Spinal cord (tissue), 10 donors: ENCODE results near the gene EXOC1L. TPM values are rescaled to one million over a fixed set of nuclear protein-coding genes. Genes with fewer than 3 reads are reported as not detected.

ENCODE experiments used
- DNase-seq, 6 donors: peaks; one replicate each; pipeline versions ENCODE4 v3.0.0 to v3.0.0-alpha.2; 2013 to 2015; ENCODE audit warnings: low spot score in 6 of 6, low read depth in 4 of 6
- H3K27ac ChIP-seq: one replicate; pipeline ENCODE4 v1.5.1; 2013; ENCODE audit warnings: low read depth, low read length, control low read depth
- H3K27me3 ChIP-seq: one replicate; pipeline ENCODE4 v1.6.1; 2013; ENCODE audit warnings: low read length; ENCODE audit not compliant: control insufficient read depth, insufficient read depth
- H3K36me3 ChIP-seq: one replicate; pipeline ENCODE4 v1.6.1; 2013; ENCODE audit warnings: low read length; ENCODE audit not compliant: control insufficient read depth, insufficient read depth
- H3K4me1 ChIP-seq: one replicate; pipeline ENCODE4 v1.6.1; 2013; ENCODE audit warnings: low read length; ENCODE audit not compliant: control insufficient read depth, insufficient read depth
- H3K4me3 ChIP-seq: one replicate; pipeline ENCODE4 v1.5.1; 2013; ENCODE audit warnings: low read depth, low read length, control low read depth
- H3K9me3 ChIP-seq: one replicate; pipeline ENCODE4 v1.6.1; 2013; ENCODE audit warnings: low read length; ENCODE audit not compliant: control insufficient read depth, insufficient read depth
- WGBS: methylation state at CpG from one replicate; pipeline ENCODE4 v1.1.5; 2013; ENCODE audit warnings: missing lambda C conversion rate; ENCODE audit not compliant: insufficient coverage; 5-methylcytosine and 5-hydroxymethylcytosine counted together
- long read RNA-seq, 4 donors: transcript quantifications; one replicate each; lab custom pipeline, GENCODE V29; 2026
- polyA plus RNA-seq, 2 donors: library from polyadenylated mRNA; unstranded; fragments of 120-200 nt; gene quantifications; one replicate each; pipeline ENCODE4 v1.2.1, GENCODE V29; 2013; ENCODE audit not compliant: insufficient read length in 2 of 2
- total RNA-seq, 2 donors: library from RNA; depleted of rRNA in 1 of 2; stranded (reverse); fragments of 120-200 nt in 1 of 2; fragments of >200 nt in 1 of 2; gene quantifications; one replicate each; pipeline versions ENCODE4 v1.2.3 to v1.2.4, GENCODE V29; 2013 to 2014
- donor health status: healthy.

The EXOC1L gene, protein sequence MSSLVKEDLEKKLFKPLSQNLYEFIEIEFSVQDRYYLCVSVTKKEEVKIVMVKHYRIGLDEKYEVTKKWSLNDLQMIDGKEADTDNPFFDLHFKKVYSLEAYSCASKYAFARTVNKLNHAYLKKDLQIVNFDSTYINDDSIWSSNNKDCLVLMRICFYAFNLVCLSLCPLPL
- total RNA-seq (under 1 TPM; 0.17 to 0.59 TPM), polyA plus RNA-seq (not detected)
- long read RNA-seq, donor 1, result 0 reads
- long read RNA-seq, donor 2, result 0 reads
- long read RNA-seq, donor 3, result 0 reads
- long read RNA-seq, donor 4, result 0 reads

- WGBS, result 2% methylated on average over 13 of the region's 13 CpGs
- Histone ChIP-seq H3K27ac (no peak within 1 kb of the TSS), H3K36me3 (no peaks in the 10 kb centered on the region), H3K4me1 (peaks cover 3% of the 10 kb centered on the region), H3K9me3 (no peaks in the 10 kb centered on the region), H3K27me3 (no peaks in the 10 kb centered on the region), H3K4me3 (peak within 1 kb of the TSS; percentile 32)
- DNase-seq, result peak in 4 of 6 donors; percentile 6 to 53 (median 21)
Observed at GRCh38 chr4:55819634-55820033, at the start of gene EXOC1L. TSS of gene EXOC1L (plus strand) at chr4:55819790. CDS start at chr4:55820027, 237 bp downstream.

DNA sequence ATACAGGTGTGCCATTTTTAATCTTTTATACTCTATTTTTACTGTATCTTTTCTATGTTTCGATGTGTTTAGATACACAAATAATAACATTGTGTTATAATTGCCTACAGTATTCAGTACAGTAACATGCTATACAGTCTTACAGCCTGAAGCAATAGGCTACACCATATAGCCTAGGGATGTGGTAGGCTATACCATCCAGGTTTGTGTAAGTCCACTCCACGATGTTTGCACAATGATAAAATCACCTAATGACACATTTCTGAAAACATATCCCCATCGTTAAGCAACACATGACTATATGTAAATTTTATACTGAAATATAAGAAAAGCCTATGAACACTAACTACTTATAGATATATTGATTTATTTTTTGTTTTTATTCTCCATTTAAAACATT is 48.9 kb upstream of the EXOC1L start:
- no peak overlapping the region for H3K4me3 ChIP-seq
- no peaks in the 10 kb centered on the region for H3K27me3 ChIP-seq
- H3K9me3 ChIP-seq, result no peaks in the 10 kb centered on the region
- WGBS, result no CpG with 5 or more reads among the region's 3 CpGs
- DNase-seq, result no peak
- no peaks in the 10 kb centered on the region for H3K4me1 ChIP-seq
- no peaks in the 10 kb centered on the region for H3K36me3 ChIP-seq
- H3K27ac ChIP-seq, result no peak overlapping the region

DNA sequence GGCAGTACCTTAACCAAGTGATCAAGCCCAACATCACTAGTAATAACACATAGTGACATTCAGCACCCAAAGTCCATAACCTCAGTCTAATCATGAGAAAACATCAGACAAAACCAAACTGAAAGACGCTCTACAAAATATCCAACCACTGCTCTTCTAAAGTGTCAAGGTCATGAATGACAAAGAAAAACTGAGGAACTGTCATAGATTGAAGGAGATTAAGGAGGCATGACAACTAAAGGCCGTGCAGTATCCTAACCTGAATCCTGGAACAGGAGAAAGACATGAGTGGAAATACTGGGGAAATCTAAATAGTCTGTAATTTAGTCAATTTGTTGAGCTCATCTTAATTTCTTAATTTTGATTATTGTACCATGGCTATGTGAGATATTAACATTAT is 38.2 kb upstream of the EXOC1L start:
- 50% methylated on average over 1 of the region's 2 CpGs for WGBS
- H3K4me3 ChIP-seq, result no peak overlapping the region
- no peak overlapping the region for H3K27ac ChIP-seq
- no peaks in the 10 kb centered on the region for H3K36me3 ChIP-seq
- no peaks in the 10 kb centered on the region for H3K9me3 ChIP-seq
- no peaks in the 10 kb centered on the region for H3K4me1 ChIP-seq
- H3K27me3 ChIP-seq, result no peaks in the 10 kb centered on the region
- no peak for DNase-seq

DNA sequence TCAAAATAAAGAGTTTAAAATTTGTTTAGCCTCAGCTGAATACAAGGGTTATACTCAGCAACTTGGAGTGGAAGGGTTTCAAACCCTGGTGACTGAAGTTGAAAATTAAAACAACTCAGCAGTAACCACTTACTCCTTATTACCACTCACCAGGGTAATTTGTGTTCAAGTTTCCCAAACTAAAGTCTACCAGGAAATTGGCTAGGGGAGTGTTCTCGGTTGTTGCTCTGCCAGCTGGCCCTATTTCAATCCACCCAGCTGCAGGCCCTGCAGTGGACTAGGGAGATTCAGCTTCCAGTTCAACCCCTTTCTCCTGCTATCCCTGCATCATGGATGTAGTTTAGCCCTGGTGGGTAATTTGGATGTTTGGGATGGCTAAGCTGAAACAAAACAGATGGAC is 37.8 kb upstream of the EXOC1L start:
- no peaks in the 10 kb centered on the region for H3K36me3 ChIP-seq
- H3K27me3 ChIP-seq, result no peaks in the 10 kb centered on the region
- WGBS, result no CpG with 5 or more reads among the region's 1 CpG
- H3K4me3 ChIP-seq, result no peak overlapping the region
- H3K4me1 ChIP-seq, result no peaks in the 10 kb centered on the region
- H3K27ac ChIP-seq, result no peak overlapping the region
- DNase-seq, result peak in 1 of 6 donors; percentile 23
- H3K9me3 ChIP-seq, result no peaks in the 10 kb centered on the region

GRCh38 chr4:55783584-55783983 is 36.0 kb upstream of the EXOC1L start:
- Histone ChIP-seq H3K4me3 (no peak overlapping the region), H3K27me3 (no peaks in the 10 kb centered on the region), H3K4me1 (no peaks in the 10 kb centered on the region), H3K36me3 (no peaks in the 10 kb centered on the region), H3K9me3 (no peaks in the 10 kb centered on the region), H3K27ac (no peak overlapping the region)
- WGBS, result no CpG with 5 or more reads among the region's 1 CpG
- DNase-seq, result no peak

DNA sequence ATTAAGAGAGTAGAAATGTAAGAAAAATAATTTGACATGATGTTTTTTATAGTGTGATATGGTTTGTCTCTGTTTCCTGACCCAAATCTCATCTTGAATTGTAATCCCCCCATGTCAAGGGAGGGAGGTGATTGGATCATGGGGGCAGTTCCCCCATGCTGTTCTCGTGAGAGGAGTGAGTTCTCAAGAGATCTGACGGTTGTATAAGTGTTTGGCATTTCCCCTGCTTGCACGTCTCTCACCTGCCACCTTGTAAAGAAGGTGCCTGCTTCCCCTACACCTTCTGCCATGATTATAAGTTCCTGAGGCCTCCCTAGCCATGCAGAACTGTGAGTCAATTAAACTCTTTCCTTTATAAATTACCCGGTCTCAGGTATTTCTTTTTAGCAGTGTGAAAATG is 34.8 kb upstream of the EXOC1L start:
- WGBS, result 60% methylated on average over 1 of the region's 4 CpGs
- Histone ChIP-seq H3K4me3 (no peak overlapping the region), H3K27ac (no peak overlapping the region), H3K36me3 (no peaks in the 10 kb centered on the region), H3K4me1 (no peaks in the 10 kb centered on the region), H3K27me3 (no peaks in the 10 kb centered on the region), H3K9me3 (no peaks in the 10 kb centered on the region)
- DNase-seq, result no peak

DNA sequence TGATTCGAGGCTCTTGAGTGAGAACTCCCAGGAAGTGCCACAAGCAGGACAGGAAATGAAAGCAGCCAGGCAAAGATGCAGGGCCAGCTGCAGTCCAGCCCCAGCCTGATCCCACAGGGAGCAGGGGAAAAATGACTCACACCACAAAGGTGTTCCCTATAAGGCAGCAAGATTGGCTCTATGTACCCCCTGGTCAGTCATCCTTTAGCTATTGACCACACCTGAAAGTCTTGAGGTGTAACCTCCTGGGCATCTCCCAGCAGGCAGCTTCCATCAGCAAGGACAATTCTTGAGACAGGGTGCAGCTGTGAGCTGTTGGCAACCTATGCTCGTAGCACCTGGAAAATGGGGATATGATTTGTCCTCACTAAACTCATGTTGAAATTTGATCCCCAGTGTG is 27.9 kb upstream of the EXOC1L start:
- peaks cover 20% of the 10 kb centered on the region for H3K27me3 ChIP-seq

GRCh38 chr4:55793479-55793878 is 26.1 kb upstream of the EXOC1L start:
- Histone ChIP-seq H3K4me1 (peaks cover 9% of the 10 kb centered on the region), H3K4me3 (no peak overlapping the region), H3K27ac (no peak overlapping the region), H3K36me3 (no peaks in the 10 kb centered on the region), H3K9me3 (no peaks in the 10 kb centered on the region), H3K27me3 (peaks cover 20% of the 10 kb centered on the region)
- no peak for DNase-seq
- WGBS, result 11% methylated on average over 26 of the region's 33 CpGs

More for the DNA sequence above, 27.9 kb upstream of the EXOC1L start:
- DNase-seq, result no peak
- no peaks in the 10 kb centered on the region for H3K36me3 ChIP-seq
- WGBS, result 94% methylated on average over 2 of the region's 2 CpGs
- H3K27ac ChIP-seq, result no peak overlapping the region
- H3K4me3 ChIP-seq, result no peak overlapping the region
- H3K4me1 ChIP-seq, result peaks cover 9% of the 10 kb centered on the region
- H3K9me3 ChIP-seq, result no peaks in the 10 kb centered on the region

GRCh38 chr4:55794053-55794452 is 25.5 kb upstream of the EXOC1L start:
- no peaks in the 10 kb centered on the region for H3K36me3 ChIP-seq
- WGBS, result 59% methylated on average over 23 of the region's 23 CpGs
- DNase-seq, result no peak
- H3K27ac ChIP-seq, result no peak overlapping the region
- no peak overlapping the region for H3K4me3 ChIP-seq
- H3K9me3 ChIP-seq, result no peaks in the 10 kb centered on the region
- H3K4me1 ChIP-seq, result peaks cover 9% of the 10 kb centered on the region
- peaks cover 20% of the 10 kb centered on the region for H3K27me3 ChIP-seq

- WGBS, result no CpG with 5 or more reads among the region's 1 CpG
- no peaks in the 10 kb centered on the region for H3K36me3 ChIP-seq
- peaks cover 9% of the 10 kb centered on the region for H3K4me1 ChIP-seq
- H3K4me3 ChIP-seq, result no peak overlapping the region
- no peak overlapping the region for H3K27ac ChIP-seq
- peak in 1 of 6 donors; percentile 44 for DNase-seq
- H3K9me3 ChIP-seq, result no peaks in the 10 kb centered on the region
- H3K27me3 ChIP-seq, result peaks cover 20% of the 10 kb centered on the region
Observed at GRCh38 chr4:55795341-55795740, 24.2 kb upstream of the EXOC1L start.
